ENCODE measurements around the gene PRKAG2.
A peak's percentile ranks its signal among the peaks of the same experiment; 100 is the strongest.

The PRKAG2 gene

DNA sequence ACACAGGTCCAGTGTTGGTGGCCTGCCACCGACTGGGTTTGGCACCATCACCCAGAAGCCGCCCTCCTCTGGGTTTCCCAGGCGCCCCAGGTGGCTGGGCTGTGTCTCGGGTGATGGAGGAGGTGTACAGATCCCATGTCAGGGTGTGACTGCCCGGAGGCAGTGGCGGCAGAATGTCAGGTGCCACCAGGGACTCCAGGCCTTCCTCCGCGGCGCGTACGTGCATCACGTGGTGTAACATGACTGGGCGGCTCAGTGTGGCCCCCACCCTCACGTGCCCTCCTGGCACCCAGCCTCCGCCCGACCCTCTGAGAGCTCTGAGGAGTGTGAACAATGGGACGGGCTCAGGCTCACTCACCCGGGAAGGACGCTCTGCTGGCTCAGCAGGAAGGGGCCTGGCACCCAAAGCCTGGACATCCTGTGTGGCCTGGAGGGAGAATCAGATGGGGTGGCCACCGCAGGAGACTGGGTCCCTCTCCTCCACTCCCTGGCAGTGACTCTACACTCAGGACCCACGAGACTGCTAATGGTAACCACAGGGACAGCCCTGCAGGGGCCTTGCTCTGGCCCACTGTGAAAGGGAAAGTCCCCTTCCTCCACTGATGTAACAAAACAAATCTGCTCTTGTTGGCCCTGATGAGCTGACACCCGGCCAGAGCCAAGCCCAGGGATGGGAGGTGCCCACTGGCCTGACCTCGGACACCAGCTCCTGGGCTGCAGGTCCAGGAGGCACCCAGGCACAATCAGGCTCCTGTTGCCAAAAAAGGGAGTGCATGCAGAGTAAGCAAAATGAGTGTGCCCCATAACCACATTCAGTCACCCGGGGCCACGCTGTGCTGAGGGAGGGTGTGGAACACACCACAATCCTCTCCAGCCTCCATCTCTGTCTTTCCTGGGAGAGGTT lies 164.8 kb downstream of the PRKAG2 start:
- no peak overlapping the region for H3K4me3 Mint-ChIP-seq

GRCh38 chr7:151711435-151711872 lies 165.5 kb downstream of the PRKAG2 start:
- Mint-ChIP-seq H3K27me3 (no peaks in the 10 kb centered on the region), H3K4me1 (peaks cover 10% of the 10 kb centered on the region), H3K36me3 (ENCODE audit: low read depth) (no peaks in the 10 kb centered on the region), H3K9me3 (no peaks in the 10 kb centered on the region), H3K27ac (no peak overlapping the region), H3K4me3 (no peak overlapping the region)
- no peak for DNase-seq
- no peak for ATAC-seq

More for the DNA sequence above, 164.8 kb downstream of the PRKAG2 start:
- H3K36me3 Mint-ChIP-seq (ENCODE audit: low read depth): no peaks in the 10 kb centered on the region
- H3K27me3 Mint-ChIP-seq: no peaks in the 10 kb centered on the region
- peaks cover 10% of the 10 kb centered on the region for H3K4me1 Mint-ChIP-seq
- DNase-seq (no peak), ATAC-seq (peak; percentile 68)
- H3K9me3 Mint-ChIP-seq: no peaks in the 10 kb centered on the region
- no peak overlapping the region for H3K27ac Mint-ChIP-seq

GRCh38 chr7:151710646-151711434 lies 166.1 kb downstream of the PRKAG2 start:
- no peaks in the 10 kb centered on the region for H3K9me3 Mint-ChIP-seq
- ATAC-seq: no peak
- no peak overlapping the region for H3K4me3 Mint-ChIP-seq

GRCh38 chr7:151710121-151710640 lies 166.7 kb downstream of the PRKAG2 start:
- Mint-ChIP-seq H3K27ac (peak overlapping the region; percentile 23), H3K36me3 (ENCODE audit: low read depth) (no peaks in the 10 kb centered on the region), H3K4me1 (peaks cover 10% of the 10 kb centered on the region), H3K9me3 (no peaks in the 10 kb centered on the region), H3K4me3 (no peak overlapping the region), H3K27me3 (no peaks in the 10 kb centered on the region)
- DNase-seq (no peak), ATAC-seq (no peak)

More at GRCh38 chr7:151710646-151711434, 166.1 kb downstream of the PRKAG2 start:
- peaks cover 10% of the 10 kb centered on the region for H3K4me1 Mint-ChIP-seq
- H3K27me3 Mint-ChIP-seq: no peaks in the 10 kb centered on the region
- DNase-seq: no peak
- H3K27ac Mint-ChIP-seq: peak overlapping the region; percentile 23
- H3K36me3 Mint-ChIP-seq (ENCODE audit: low read depth): no peaks in the 10 kb centered on the region

DNA sequence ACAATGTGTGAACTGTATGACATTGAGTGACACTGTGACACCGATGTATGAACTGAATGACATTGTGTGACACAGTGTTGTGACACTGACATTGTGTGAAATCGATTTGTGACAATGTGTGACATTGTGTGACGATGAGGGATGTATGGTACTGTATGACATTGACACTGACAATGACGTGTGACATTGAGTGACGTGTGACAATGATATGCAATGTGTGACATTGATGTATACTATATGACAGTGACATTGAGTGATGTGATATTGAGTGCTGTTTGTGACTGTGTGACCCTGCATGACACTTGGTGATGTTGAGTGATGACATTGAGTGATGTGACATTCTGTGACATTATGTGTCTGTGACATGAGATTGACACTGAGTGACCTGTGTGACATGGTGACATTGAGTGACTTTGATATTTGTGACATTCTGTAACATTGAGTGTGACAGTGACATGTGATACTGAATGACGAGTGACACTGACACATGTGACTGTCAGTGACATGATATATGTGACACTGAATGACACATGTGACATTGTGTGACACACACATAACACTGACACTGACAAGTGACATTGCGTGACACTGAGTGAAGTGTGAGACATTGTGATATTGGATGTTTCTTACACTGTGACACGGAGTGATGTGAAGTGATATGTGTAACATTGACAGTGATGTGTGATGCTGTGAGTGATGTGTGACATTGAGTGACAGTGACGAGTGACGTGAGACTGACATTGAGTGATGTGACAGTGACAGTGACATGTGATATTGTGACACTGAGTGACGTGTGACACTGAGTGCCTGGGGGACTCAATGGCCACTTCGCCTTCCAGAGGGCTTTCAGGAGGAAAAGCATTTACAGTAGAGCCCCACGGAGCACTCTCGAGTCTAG lies 167.5 kb downstream of the PRKAG2 start:
- ATAC-seq (no peak), DNase-seq (no peak)
- H3K9me3 Mint-ChIP-seq: no peaks in the 10 kb centered on the region
- H3K4me1 Mint-ChIP-seq: peaks cover 10% of the 10 kb centered on the region
- H3K36me3 Mint-ChIP-seq (ENCODE audit: low read depth): no peaks in the 10 kb centered on the region
- H3K27ac Mint-ChIP-seq: no peak overlapping the region
- no peak overlapping the region for H3K4me3 Mint-ChIP-seq
- H3K27me3 Mint-ChIP-seq: no peaks in the 10 kb centered on the region

GRCh38 chr7:151708610-151709009 lies 168.3 kb downstream of the PRKAG2 start:
- Mint-ChIP-seq H3K4me1 (peaks cover 10% of the 10 kb centered on the region), H3K36me3 (ENCODE audit: low read depth) (no peaks in the 10 kb centered on the region), H3K4me3 (no peak overlapping the region), H3K9me3 (no peaks in the 10 kb centered on the region), H3K27ac (no peak overlapping the region), H3K27me3 (no peaks in the 10 kb centered on the region)
- ATAC-seq (no peak), DNase-seq (no peak)

- no peaks in the 10 kb centered on the region for H3K9me3 Mint-ChIP-seq
Observed at GRCh38 chr7:151707757-151708156, 169.2 kb downstream of the PRKAG2 start.

GRCh38 chr7:151707105-151707469 lies 169.8 kb downstream of the PRKAG2 start:
- no peak for ATAC-seq
- Mint-ChIP-seq H3K9me3 (no peaks in the 10 kb centered on the region), H3K27me3 (no peaks in the 10 kb centered on the region), H3K27ac (no peak overlapping the region), H3K4me3 (no peak overlapping the region), H3K4me1 (peaks cover 1% of the 10 kb centered on the region), H3K36me3 (ENCODE audit: low read depth) (no peaks in the 10 kb centered on the region)
- no peak for DNase-seq

More at GRCh38 chr7:151707757-151708156, 169.2 kb downstream of the PRKAG2 start:
- Mint-ChIP-seq H3K36me3 (ENCODE audit: low read depth) (no peaks in the 10 kb centered on the region), H3K4me1 (peaks cover 8% of the 10 kb centered on the region), H3K4me3 (no peak overlapping the region), H3K27ac (no peak overlapping the region), H3K27me3 (no peaks in the 10 kb centered on the region)
- no peak for ATAC-seq
- DNase-seq: no peak

DNA sequence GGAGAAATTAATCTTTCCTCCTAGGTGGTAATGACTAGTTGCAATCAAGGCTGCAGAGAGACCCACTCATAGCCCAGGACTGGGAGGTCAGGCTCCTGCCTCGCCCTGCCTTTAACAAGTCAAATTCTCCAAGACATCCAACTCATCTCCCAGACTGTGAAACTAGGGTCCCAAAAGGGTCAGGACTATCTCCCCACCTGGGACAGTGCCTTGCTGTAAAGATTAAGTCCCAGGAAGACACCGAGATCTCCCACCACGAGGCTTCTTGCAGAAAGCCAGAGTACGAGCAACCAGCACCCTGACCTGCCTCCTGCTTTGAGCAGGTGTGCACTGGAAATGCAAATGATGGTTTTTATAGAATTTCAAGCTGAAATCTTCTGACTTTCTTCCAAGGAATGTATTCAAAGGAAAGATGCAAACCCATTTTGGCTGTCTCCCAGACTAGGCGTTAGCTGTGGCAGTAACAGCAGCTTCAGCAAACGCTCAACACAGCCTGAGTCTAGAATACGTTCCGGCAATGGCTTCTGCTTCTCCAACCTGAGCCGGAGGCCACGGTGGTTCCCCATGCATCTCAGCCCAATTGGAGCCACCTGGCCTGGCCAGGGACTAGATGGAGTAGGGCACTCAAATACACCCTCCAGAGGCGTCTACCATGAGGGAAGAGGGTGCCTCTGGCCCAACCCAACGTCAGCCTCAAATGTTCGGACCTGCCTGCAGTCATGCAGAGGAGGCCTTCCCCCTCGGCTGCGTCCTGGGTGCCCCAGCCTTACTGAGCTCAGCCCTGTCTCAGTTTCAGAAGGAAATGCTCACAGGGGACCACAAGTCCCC lies 170.4 kb downstream of the PRKAG2 start:
- Mint-ChIP-seq H3K36me3 (ENCODE audit: low read depth) (no peaks in the 10 kb centered on the region), H3K4me1 (no peaks in the 10 kb centered on the region), H3K27me3 (no peaks in the 10 kb centered on the region), H3K4me3 (no peak overlapping the region), H3K27ac (no peak overlapping the region), H3K9me3 (no peaks in the 10 kb centered on the region)
- DNase-seq (no peak), ATAC-seq (no peak)

DNA sequence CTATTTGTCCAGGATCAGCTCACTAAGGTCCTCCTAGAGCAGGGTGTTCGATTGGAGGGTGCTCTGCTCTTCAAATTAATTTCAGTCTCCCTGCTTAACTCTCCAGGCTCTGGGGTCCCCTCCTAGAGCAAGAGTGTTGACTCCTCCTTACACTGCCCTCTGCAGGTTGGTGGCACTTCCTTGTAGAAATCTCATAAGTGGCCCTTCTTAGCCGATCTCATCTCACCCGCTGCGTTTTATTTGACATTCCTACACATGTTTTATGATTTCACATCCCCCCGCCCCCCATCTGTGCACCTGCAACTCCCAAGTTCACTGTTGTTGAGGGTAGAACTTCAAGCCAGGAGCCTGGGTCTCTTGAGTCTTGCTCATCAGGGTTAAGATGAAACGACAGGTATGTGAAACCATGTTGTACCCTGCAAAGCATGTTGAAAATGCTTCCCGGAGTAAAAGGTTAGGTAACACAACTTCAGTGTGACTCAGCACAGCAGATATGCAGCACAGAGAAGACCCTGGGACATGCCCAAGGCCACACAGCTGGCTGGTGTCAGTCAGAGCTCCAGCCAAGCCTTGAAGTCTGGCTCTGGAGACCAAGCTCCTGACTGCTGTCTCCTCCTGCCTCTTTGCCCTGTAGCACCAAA lies 171.2 kb downstream of the PRKAG2 start:
- Mint-ChIP-seq H3K27me3 (no peaks in the 10 kb centered on the region), H3K4me1 (no peaks in the 10 kb centered on the region), H3K36me3 (ENCODE audit: low read depth) (no peaks in the 10 kb centered on the region), H3K9me3 (no peaks in the 10 kb centered on the region), H3K4me3 (no peak overlapping the region), H3K27ac (no peak overlapping the region)
- no peak for ATAC-seq
- peak; percentile 27 for DNase-seq

- no peaks in the 10 kb centered on the region for H3K36me3 Mint-ChIP-seq (ENCODE audit: low read depth)
- no peak for DNase-seq
- H3K4me1 Mint-ChIP-seq: no peaks in the 10 kb centered on the region
- H3K27ac Mint-ChIP-seq: no peak overlapping the region
- H3K9me3 Mint-ChIP-seq: no peaks in the 10 kb centered on the region
- H3K27me3 Mint-ChIP-seq: no peaks in the 10 kb centered on the region
- no peak for ATAC-seq
- H3K4me3 Mint-ChIP-seq: no peak overlapping the region
Observed at GRCh38 chr7:151704960-151705635, 171.8 kb downstream of the PRKAG2 start.

GRCh38 chr7:151704299-151704959 lies 172.5 kb downstream of the PRKAG2 start:
- Mint-ChIP-seq H3K4me1 (no peaks in the 10 kb centered on the region), H3K36me3 (ENCODE audit: low read depth) (no peaks in the 10 kb centered on the region), H3K4me3 (no peak overlapping the region), H3K9me3 (no peaks in the 10 kb centered on the region), H3K27ac (no peak overlapping the region), H3K27me3 (no peaks in the 10 kb centered on the region)
- no peak for DNase-seq
- no peak for ATAC-seq
